ENCODE data around the gene ALB. TPM values are rescaled to one million over a fixed set of nuclear protein-coding genes. Genes with fewer than 3 reads are reported as not detected.

Gene ALB
- total RNA-seq, 2 experiments from 2014 or later: not detected

- Mint-ChIP-seq H3K36me3 (no peaks in the 10 kb centered on the region), H3K27ac (no peak overlapping the region), H3K27me3 (no peaks in the 10 kb centered on the region), H3K4me3 (no peak overlapping the region), H3K4me1 (no peaks in the 10 kb centered on the region), H3K9me3 (no peaks in the 10 kb centered on the region)
- no peak for DNase-seq
Measured at GRCh38 chr4:73396993-73397972, 6.8 kb upstream of the ALB start.

- H3K4me1 Mint-ChIP-seq: no peaks in the 10 kb centered on the region
- H3K27me3 Mint-ChIP-seq: no peaks in the 10 kb centered on the region
- H3K9me3 Mint-ChIP-seq: no peaks in the 10 kb centered on the region
- no peaks in the 10 kb centered on the region for H3K36me3 Mint-ChIP-seq
- DNase-seq: no peak
- H3K27ac Mint-ChIP-seq: no peak overlapping the region
- no peak overlapping the region for H3K4me3 Mint-ChIP-seq
Measured at GRCh38 chr4:73401412-73401811, 2.7 kb upstream of the ALB start.

- DNase-seq: no peak
- Mint-ChIP-seq H3K9me3 (no peaks in the 10 kb centered on the region), H3K27me3 (no peaks in the 10 kb centered on the region), H3K27ac (no peak overlapping the region), H3K4me3 (no peak overlapping the region), H3K36me3 (no peaks in the 10 kb centered on the region), H3K4me1 (no peaks in the 10 kb centered on the region)
Measured at GRCh38 chr4:73404457-73404856, 370 bp downstream of the ALB start.

- Mint-ChIP-seq H3K27me3 (no peaks in the 10 kb centered on the region), H3K4me1 (no peaks in the 10 kb centered on the region), H3K9me3 (no peaks in the 10 kb centered on the region), H3K27ac (no peak overlapping the region), H3K4me3 (no peak overlapping the region), H3K36me3 (no peaks in the 10 kb centered on the region)
- DNase-seq: no peak
Measured at GRCh38 chr4:73405138-73405537, 1.1 kb downstream of the ALB start.

- no peaks in the 10 kb centered on the region for H3K27me3 Mint-ChIP-seq
- no peaks in the 10 kb centered on the region for H3K4me1 Mint-ChIP-seq
- no peak overlapping the region for H3K4me3 Mint-ChIP-seq
- no peaks in the 10 kb centered on the region for H3K36me3 Mint-ChIP-seq
- no peaks in the 10 kb centered on the region for H3K9me3 Mint-ChIP-seq
- no peak for DNase-seq
- H3K27ac Mint-ChIP-seq: no peak overlapping the region
Measured at GRCh38 chr4:73406548-73406875, 2.4 kb downstream of the ALB start.

GRCh38 chr4:73407227-73407673 lies 3.2 kb downstream of the ALB start:
- no peaks in the 10 kb centered on the region for H3K36me3 Mint-ChIP-seq
- no peaks in the 10 kb centered on the region for H3K9me3 Mint-ChIP-seq
- H3K27ac Mint-ChIP-seq: no peak overlapping the region
- H3K4me1 Mint-ChIP-seq: no peaks in the 10 kb centered on the region
- H3K4me3 Mint-ChIP-seq: no peak overlapping the region
- no peaks in the 10 kb centered on the region for H3K27me3 Mint-ChIP-seq
- no peak for DNase-seq

GRCh38 chr4:73408181-73408867 lies 4.2 kb downstream of the ALB start:
- H3K9me3 Mint-ChIP-seq: no peaks in the 10 kb centered on the region
- H3K27me3 Mint-ChIP-seq: no peaks in the 10 kb centered on the region
- H3K27ac Mint-ChIP-seq: no peak overlapping the region
- H3K4me3 Mint-ChIP-seq: no peak overlapping the region
- no peaks in the 10 kb centered on the region for H3K4me1 Mint-ChIP-seq
- H3K36me3 Mint-ChIP-seq: no peaks in the 10 kb centered on the region
- no peak for DNase-seq

GRCh38 chr4:73409012-73409862 lies 5.2 kb downstream of the ALB start:
- H3K27ac Mint-ChIP-seq: no peak overlapping the region
- H3K9me3 Mint-ChIP-seq: no peaks in the 10 kb centered on the region
- H3K36me3 Mint-ChIP-seq: no peaks in the 10 kb centered on the region
- DNase-seq: no peak
- H3K27me3 Mint-ChIP-seq: no peaks in the 10 kb centered on the region
- H3K4me3 Mint-ChIP-seq: no peak overlapping the region
- H3K4me1 Mint-ChIP-seq: no peaks in the 10 kb centered on the region

- H3K4me1 Mint-ChIP-seq: no peaks in the 10 kb centered on the region
- no peaks in the 10 kb centered on the region for H3K9me3 Mint-ChIP-seq
- no peak overlapping the region for H3K27ac Mint-ChIP-seq
- no peaks in the 10 kb centered on the region for H3K36me3 Mint-ChIP-seq
- no peak for DNase-seq
- H3K4me3 Mint-ChIP-seq: no peak overlapping the region
- H3K27me3 Mint-ChIP-seq: no peaks in the 10 kb centered on the region
Measured at GRCh38 chr4:73409978-73410548, 6.0 kb downstream of the ALB start.

GRCh38 chr4:73410916-73411730 lies 7.0 kb downstream of the ALB start:
- no peaks in the 10 kb centered on the region for H3K4me1 Mint-ChIP-seq
- DNase-seq: no peak
- H3K27me3 Mint-ChIP-seq: no peaks in the 10 kb centered on the region
- no peak overlapping the region for H3K27ac Mint-ChIP-seq
- H3K4me3 Mint-ChIP-seq: no peak overlapping the region
- no peaks in the 10 kb centered on the region for H3K36me3 Mint-ChIP-seq
- no peaks in the 10 kb centered on the region for H3K9me3 Mint-ChIP-seq

GRCh38 chr4:73411731-73412414 lies 7.8 kb downstream of the ALB start:
- Mint-ChIP-seq H3K9me3 (no peaks in the 10 kb centered on the region), H3K36me3 (no peaks in the 10 kb centered on the region), H3K27me3 (no peaks in the 10 kb centered on the region), H3K4me3 (no peak overlapping the region), H3K27ac (no peak overlapping the region), H3K4me1 (no peaks in the 10 kb centered on the region)
- no peak for DNase-seq

GRCh38 chr4:73413294-73413755 lies 9.2 kb downstream of the ALB start:
- Mint-ChIP-seq H3K27ac (no peak overlapping the region), H3K4me3 (no peak overlapping the region), H3K4me1 (no peaks in the 10 kb centered on the region), H3K36me3 (no peaks in the 10 kb centered on the region), H3K27me3 (no peaks in the 10 kb centered on the region), H3K9me3 (no peaks in the 10 kb centered on the region)
- DNase-seq: no peak

GRCh38 chr4:73414936-73415271 lies 10.8 kb downstream of the ALB start:
- H3K4me3 Mint-ChIP-seq: no peak overlapping the region
- no peaks in the 10 kb centered on the region for H3K27me3 Mint-ChIP-seq
- H3K4me1 Mint-ChIP-seq: no peaks in the 10 kb centered on the region
- no peak overlapping the region for H3K27ac Mint-ChIP-seq
- no peaks in the 10 kb centered on the region for H3K9me3 Mint-ChIP-seq
- DNase-seq: no peak
- H3K36me3 Mint-ChIP-seq: no peaks in the 10 kb centered on the region

GRCh38 chr4:73415807-73416238 lies 11.7 kb downstream of the ALB start:
- no peak overlapping the region for H3K27ac Mint-ChIP-seq
- no peak overlapping the region for H3K4me3 Mint-ChIP-seq
- DNase-seq: no peak
- H3K36me3 Mint-ChIP-seq: no peaks in the 10 kb centered on the region
- H3K9me3 Mint-ChIP-seq: no peaks in the 10 kb centered on the region
- H3K4me1 Mint-ChIP-seq: no peaks in the 10 kb centered on the region
- no peaks in the 10 kb centered on the region for H3K27me3 Mint-ChIP-seq

Measured in activated naive CD8-positive, alpha-beta T cell treated with anti-CD3 and anti-CD28 coated beads for 36 hours (primary cell).